Mucosa of descending colon (tissue), 3 donors: ENCODE measurements around the gene LDLRAD4. TPM values are rescaled to one million over a fixed set of nuclear protein-coding genes. Genes with fewer than 3 reads are reported as not detected.

ENCODE experiments used
- ATAC-seq: fragments of 200-7000 bp; cut with Tn5 transposase; one replicate; pipeline ENCODE4 v1.9.1; 2020; ENCODE audit warnings: mild to moderate bottlenecking, moderate library complexity
- DNase-seq, 3 donors: peaks; one replicate each; pipeline ENCODE4 v3.0.0-alpha.2; 2020
- H3K36me3 ChIP-seq: fragments of 200-600 bp; one replicate; pipeline ENCODE4 v1.8.0; 2021; ENCODE audit warnings: low read depth, mild to moderate bottlenecking
- H3K4me1 ChIP-seq: fragments of 200-600 bp; one replicate; pipeline ENCODE4 v1.8.0; 2021; ENCODE audit warnings: low read depth, mild to moderate bottlenecking
- H3K4me3 ChIP-seq: fragments of 200-600 bp; one replicate; pipeline ENCODE4 v1.8.0; 2021; ENCODE audit warnings: mild to moderate bottlenecking
- H3K9me3 ChIP-seq: fragments of 200-600 bp; one replicate; pipeline ENCODE4 v1.8.0; 2021; ENCODE audit warnings: mild to moderate bottlenecking
- intact Hi-C, 2 donors: fragments of 100-400 bp; cut with DNase I in 1 of 2; cut with micrococcal nuclease in 1 of 2; formaldehyde crosslinking; loops; one replicate each; pipeline versions ENCODE4 v1.11.0 to v1.11.1; 2022; cut with DNase I, micrococcal nuclease
- total RNA-seq, 3 donors: library from RNA; stranded (reverse); fragmentation: NEBNext Ultra II Directional in 2 of 3; extraction: Animal tissue kit (Norgen Biotek cat#: 25700) in 2 of 3; gene quantifications; one replicate each; pipeline versions ENCODE4 v1.2.1 to v1.2.4, GENCODE V29; 2021 to 2023
- TF ChIP-seq, protein P1 (sequence below): fragments of 200-600 bp; IDR thresholded peaks from one replicate; pipeline ENCODE4 v1.8.0; 2022; ENCODE audit warnings: antibody characterized with exemption, mild to moderate bottlenecking
- donor health status: DM: no; HTN: no; CAD: no; lungs with moderate emphysema.
- donor health status: DM: no; HTN: no; CAD: no.
- donor health status: DM: no; HTN: yes; CAD: no.

LDLRAD4 gene
- total RNA-seq, 3 donors from 2014 or later: 36.8 to 41.0 (median 37.4) TPM

- TF ChIP-seq, protein P1, sequence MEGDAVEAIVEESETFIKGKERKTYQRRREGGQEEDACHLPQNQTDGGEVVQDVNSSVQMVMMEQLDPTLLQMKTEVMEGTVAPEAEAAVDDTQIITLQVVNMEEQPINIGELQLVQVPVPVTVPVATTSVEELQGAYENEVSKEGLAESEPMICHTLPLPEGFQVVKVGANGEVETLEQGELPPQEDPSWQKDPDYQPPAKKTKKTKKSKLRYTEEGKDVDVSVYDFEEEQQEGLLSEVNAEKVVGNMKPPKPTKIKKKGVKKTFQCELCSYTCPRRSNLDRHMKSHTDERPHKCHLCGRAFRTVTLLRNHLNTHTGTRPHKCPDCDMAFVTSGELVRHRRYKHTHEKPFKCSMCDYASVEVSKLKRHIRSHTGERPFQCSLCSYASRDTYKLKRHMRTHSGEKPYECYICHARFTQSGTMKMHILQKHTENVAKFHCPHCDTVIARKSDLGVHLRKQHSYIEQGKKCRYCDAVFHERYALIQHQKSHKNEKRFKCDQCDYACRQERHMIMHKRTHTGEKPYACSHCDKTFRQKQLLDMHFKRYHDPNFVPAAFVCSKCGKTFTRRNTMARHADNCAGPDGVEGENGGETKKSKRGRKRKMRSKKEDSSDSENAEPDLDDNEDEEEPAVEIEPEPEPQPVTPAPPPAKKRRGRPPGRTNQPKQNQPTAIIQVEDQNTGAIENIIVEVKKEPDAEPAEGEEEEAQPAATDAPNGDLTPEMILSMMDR: no peak
- Histone ChIP-seq H3K36me3 (no peaks in the 10 kb centered on the region), H3K4me1 (no peaks in the 10 kb centered on the region), H3K9me3 (no peaks in the 10 kb centered on the region), H3K4me3 (no peak overlapping the region)
- intact Hi-C loops: no loop called here
- no peak for DNase-seq
- no peak for ATAC-seq
Observed at GRCh38 chr18:13399511-13399910, 181.0 kb downstream of the LDLRAD4 start.

DNA sequence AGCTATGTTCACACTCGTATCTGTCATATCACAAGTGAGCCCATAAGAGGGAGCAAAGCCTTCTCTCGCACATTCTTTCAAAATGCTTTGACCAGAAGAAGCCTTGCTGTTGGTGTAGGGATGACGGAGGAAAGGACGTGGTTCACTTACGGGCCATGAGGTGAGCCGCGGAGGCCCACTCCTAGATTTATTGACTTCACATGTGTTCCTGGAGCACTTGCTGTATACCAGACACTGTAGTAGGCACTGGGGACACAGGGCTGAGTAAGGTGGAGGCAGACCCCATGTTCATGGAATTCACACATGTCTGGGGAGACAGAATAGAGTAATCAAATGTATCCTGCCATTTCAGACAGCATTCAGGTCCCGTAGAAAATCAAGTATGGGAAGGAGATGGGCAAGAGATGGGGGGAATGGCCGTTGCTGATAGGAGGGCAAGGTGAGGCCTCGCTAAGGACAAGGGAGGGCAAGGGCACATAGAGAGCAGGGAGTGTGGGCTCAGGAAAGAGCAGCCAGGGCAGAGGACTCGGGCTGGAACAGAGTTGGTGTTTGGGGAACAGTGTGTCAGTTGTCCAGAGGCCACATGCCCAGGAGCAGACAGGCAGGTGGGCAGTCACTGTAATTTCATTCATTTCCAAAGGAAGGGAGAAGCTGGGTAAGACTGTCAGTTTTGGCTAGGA, 182.2 kb downstream of the LDLRAD4 start:
- no peaks in the 10 kb centered on the region for H3K9me3 ChIP-seq
- DNase-seq (no peak), ATAC-seq (no peak)
- intact Hi-C loops: no loop called here
- TF ChIP-seq, protein P1: no peak
- H3K4me3 ChIP-seq: no peak overlapping the region
- no peaks in the 10 kb centered on the region for H3K4me1 ChIP-seq
- H3K36me3 ChIP-seq: no peaks in the 10 kb centered on the region

- ATAC-seq (no peak), DNase-seq (no peak)
- TF ChIP-seq, protein P1: no peak
- H3K9me3 ChIP-seq: no peaks in the 10 kb centered on the region
- no peaks in the 10 kb centered on the region for H3K4me1 ChIP-seq
- intact Hi-C loops: no loop called here
- no peaks in the 10 kb centered on the region for H3K36me3 ChIP-seq
- no peak overlapping the region for H3K4me3 ChIP-seq
Observed at GRCh38 chr18:13401404-13401803, 182.8 kb downstream of the LDLRAD4 start.

- Histone ChIP-seq H3K4me1 (no peaks in the 10 kb centered on the region), H3K9me3 (no peaks in the 10 kb centered on the region), H3K36me3 (no peaks in the 10 kb centered on the region), H3K4me3 (no peak overlapping the region)
- TF ChIP-seq, protein P1: no peak
- ATAC-seq (no peak), DNase-seq (no peak)
- intact Hi-C loops: no loop called here
Observed at GRCh38 chr18:13401826-13402225, 183.3 kb downstream of the LDLRAD4 start.

DNA sequence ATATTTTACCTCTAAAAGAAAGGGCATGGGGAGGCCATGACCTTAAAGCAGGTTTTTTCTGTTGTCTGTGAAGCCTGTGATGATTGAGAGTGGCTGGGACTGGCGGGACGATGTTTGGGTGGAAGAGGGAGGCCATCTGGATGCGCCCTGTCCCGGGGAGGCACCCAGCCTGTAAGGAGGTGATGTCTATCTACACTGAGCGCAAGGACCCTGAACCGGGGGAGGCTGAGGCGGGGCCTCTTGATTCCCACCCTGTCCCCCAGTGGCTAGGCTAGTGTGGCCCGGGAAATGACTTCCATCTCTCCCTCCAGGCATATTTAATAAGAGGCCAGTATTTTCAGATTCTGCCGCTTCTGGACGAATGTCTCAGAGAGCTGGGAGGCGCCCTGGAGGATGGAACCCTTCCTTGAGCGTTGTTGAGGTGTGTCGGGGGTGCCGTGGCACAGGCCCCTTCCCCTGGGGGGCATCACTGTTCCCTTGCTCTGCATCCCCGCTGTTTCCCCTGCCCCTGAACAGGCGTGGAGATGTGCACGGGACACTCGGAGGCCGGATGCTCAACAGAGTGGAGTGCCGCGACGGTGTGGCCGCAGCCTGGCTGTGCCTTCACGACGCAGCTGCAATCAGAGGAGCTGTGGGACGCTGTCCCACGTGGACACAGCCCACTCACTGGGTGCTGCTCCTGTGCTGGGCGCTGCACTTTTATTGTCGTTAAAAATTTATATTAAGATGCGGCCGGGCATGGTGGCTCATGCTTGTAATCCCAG, 185.4 kb downstream of the LDLRAD4 start:
- no peak for DNase-seq
- Histone ChIP-seq H3K4me1 (no peaks in the 10 kb centered on the region), H3K9me3 (no peaks in the 10 kb centered on the region), H3K36me3 (no peaks in the 10 kb centered on the region), H3K4me3 (no peak overlapping the region)
- TF ChIP-seq, protein P1: no peak
- ATAC-seq: no peak
- intact Hi-C loops: no loop called here
